CD4-positive, alpha-beta T cell (primary cell): ENCODE measurements around the gene SOCS2. TPM values are rescaled to one million over a fixed set of nuclear protein-coding genes. Genes with fewer than 3 reads are reported as not detected.

ENCODE experiments used
- ATAC-seq: fragments of 200-7000 bp; cut with Tn5 transposase; one replicate; pipeline ENCODE4 v1.10.0; 2022; ENCODE audit warnings: mild to moderate bottlenecking; ENCODE audit not compliant: poor library complexity
- CTCF ChIA-PET: fragments of 350-600 bp; sonication (Branson Sonifier 250); formaldehyde crosslinking; loops from one replicate; lab custom pipeline; 2021; ENCODE audit warnings: antibody characterized with exemption, inconsistent platforms; lab: Charles Lee
- POLR2A ChIA-PET: fragments of 350-600 bp; sonication (Branson Sonifier 250); formaldehyde crosslinking; loops from one replicate; lab custom pipeline; 2021; ENCODE audit warnings: antibody characterized with exemption, inconsistent platforms; lab: Charles Lee
- DNase-seq, 14 experiments: peaks; one replicate each; pipeline ENCODE4 v3.0.0-alpha.2; 2013 to 2020; ENCODE audit warnings: mixed read lengths in 2 of 14
- H3K27ac ChIP-seq, 2 donors: one replicate each; pipeline versions ENCODE4 v1.5.1 to v1.7.0; 2013; ENCODE audit warnings: low read length in 2 of 2, low read depth in 1 of 2, mild to moderate bottlenecking in 1 of 2
- H3K27me3 ChIP-seq, 2 experiments: 1 replicate in 1 of 2; 2 replicates in 1 of 2; pipeline versions ENCODE4 v1.6.1 to v1.7.0; 2013; ENCODE audit warnings: low read length in 2 of 2, control low read depth in 1 of 2, mild to moderate bottlenecking in 1 of 2, moderate library complexity in 1 of 2; ENCODE audit not compliant: insufficient read depth in 2 of 2, control insufficient read depth in 1 of 2
- H3K36me3 ChIP-seq: one replicate; pipeline ENCODE4 v1.6.1; 2013; ENCODE audit warnings: low read length, control low read depth; ENCODE audit not compliant: insufficient read depth
- H3K4me1 ChIP-seq: one replicate; pipeline ENCODE4 v1.6.1; 2013; ENCODE audit warnings: low read length, control low read depth; ENCODE audit not compliant: insufficient read depth
- H3K4me3 ChIP-seq: one replicate; pipeline ENCODE4 v1.5.1; 2013; ENCODE audit warnings: mild to moderate bottlenecking, low read length, moderate library complexity
- H3K9me3 ChIP-seq, 2 experiments: 1 replicate in 1 of 2; 2 replicates in 1 of 2; pipeline versions ENCODE4 v1.6.1 to v1.7.0; 2013; ENCODE audit warnings: low read length in 2 of 2, mild to moderate bottlenecking in 2 of 2, control low read depth in 1 of 2, moderate library complexity in 1 of 2; ENCODE audit not compliant: control insufficient read depth in 1 of 2, insufficient read depth in 1 of 2
- H3K27ac Mint-ChIP-seq: one replicate; pipeline ENCODE4 v1.8.0; 2020; ENCODE audit warnings: mixed read lengths
- H3K27me3 Mint-ChIP-seq: one replicate; pipeline ENCODE4 v1.8.0; 2021; ENCODE audit warnings: mixed read lengths
- H3K36me3 Mint-ChIP-seq: one replicate; pipeline ENCODE4 v1.8.0; 2021; ENCODE audit warnings: low read depth, mixed read lengths
- H3K4me1 Mint-ChIP-seq: one replicate; pipeline ENCODE4 v1.8.0; 2021; ENCODE audit warnings: low read depth, mixed read lengths
- H3K4me3 Mint-ChIP-seq: one replicate; pipeline ENCODE4 v1.8.0; 2020; ENCODE audit warnings: mild to moderate bottlenecking, mixed read lengths
- H3K9me3 Mint-ChIP-seq: one replicate; pipeline ENCODE4 v1.8.0; 2020; ENCODE audit warnings: mixed read lengths
- intact Hi-C, 2 experiments: fragments of 100-400 bp; cut with DNase I in 1 of 2; cut with micrococcal nuclease in 1 of 2; formaldehyde crosslinking; loops; one replicate each; pipeline versions ENCODE4 v1.15.1 to v1.9.0; 2023 to 2025; cut with DNase I, micrococcal nuclease
- total RNA-seq, 174 experiments: library from RNA in 2 of 174; stranded (reverse) in 2 of 174; gene quantifications; one replicate each; pipeline ENCODE4 v1.2.3 and lab custom pipeline; 2021 to 2026
- TF ChIP-seq, protein P1 (sequence below): fragments of 200-600 bp; IDR thresholded peaks from one replicate; pipeline ENCODE4 v1.8.0; 2022; ENCODE audit warnings: antibody characterized with exemption, mild to moderate bottlenecking

The SOCS2 gene
- total RNA-seq, 2 experiments from 2014 or later: 4.1 to 4.2 TPM

DNA sequence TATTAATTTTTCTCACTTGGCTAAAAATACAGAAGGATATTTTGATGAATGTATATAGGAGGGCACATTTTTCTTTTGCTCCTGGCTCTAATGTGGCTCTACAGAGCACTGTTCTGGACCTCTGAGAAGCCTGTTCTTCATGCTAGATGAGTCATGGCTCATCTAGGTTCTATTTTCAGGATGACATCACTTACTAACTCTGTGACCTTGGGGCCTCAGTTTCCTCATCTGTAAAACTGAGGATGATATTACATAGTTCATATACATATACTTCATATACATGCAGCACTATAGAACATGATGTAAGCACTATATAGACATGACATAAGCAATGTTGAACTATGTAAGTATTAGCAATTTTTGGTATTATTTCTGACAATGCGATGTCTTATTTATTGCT lies 35.8 kb downstream of the SOCS2 start:
- DNase-seq (no peak), ATAC-seq (no peak)
- Mint-ChIP-seq H3K27me3 (peaks cover 25% of the 10 kb centered on the region), H3K9me3 (no peaks in the 10 kb centered on the region), H3K36me3 (no peaks in the 10 kb centered on the region), H3K4me3 (no peak overlapping the region), H3K27ac (no peak overlapping the region), H3K4me1 (no peaks in the 10 kb centered on the region)
- Histone ChIP-seq H3K9me3 (no peaks in the 10 kb centered on the region), H3K36me3 (no peaks in the 10 kb centered on the region), H3K4me1 (no peaks in the 10 kb centered on the region), H3K4me3 (no peak overlapping the region), H3K27ac (no peak overlapping the region), H3K27me3 (peaks cover 0 to 4% of the 10 kb centered on the region in 2 experiments)
- POLR2A ChIA-PET: no interaction called here
- intact Hi-C loops: no loop called here
- TF ChIP-seq, protein P1, sequence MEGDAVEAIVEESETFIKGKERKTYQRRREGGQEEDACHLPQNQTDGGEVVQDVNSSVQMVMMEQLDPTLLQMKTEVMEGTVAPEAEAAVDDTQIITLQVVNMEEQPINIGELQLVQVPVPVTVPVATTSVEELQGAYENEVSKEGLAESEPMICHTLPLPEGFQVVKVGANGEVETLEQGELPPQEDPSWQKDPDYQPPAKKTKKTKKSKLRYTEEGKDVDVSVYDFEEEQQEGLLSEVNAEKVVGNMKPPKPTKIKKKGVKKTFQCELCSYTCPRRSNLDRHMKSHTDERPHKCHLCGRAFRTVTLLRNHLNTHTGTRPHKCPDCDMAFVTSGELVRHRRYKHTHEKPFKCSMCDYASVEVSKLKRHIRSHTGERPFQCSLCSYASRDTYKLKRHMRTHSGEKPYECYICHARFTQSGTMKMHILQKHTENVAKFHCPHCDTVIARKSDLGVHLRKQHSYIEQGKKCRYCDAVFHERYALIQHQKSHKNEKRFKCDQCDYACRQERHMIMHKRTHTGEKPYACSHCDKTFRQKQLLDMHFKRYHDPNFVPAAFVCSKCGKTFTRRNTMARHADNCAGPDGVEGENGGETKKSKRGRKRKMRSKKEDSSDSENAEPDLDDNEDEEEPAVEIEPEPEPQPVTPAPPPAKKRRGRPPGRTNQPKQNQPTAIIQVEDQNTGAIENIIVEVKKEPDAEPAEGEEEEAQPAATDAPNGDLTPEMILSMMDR: no peak
- CTCF ChIA-PET: no interaction called here

DNA sequence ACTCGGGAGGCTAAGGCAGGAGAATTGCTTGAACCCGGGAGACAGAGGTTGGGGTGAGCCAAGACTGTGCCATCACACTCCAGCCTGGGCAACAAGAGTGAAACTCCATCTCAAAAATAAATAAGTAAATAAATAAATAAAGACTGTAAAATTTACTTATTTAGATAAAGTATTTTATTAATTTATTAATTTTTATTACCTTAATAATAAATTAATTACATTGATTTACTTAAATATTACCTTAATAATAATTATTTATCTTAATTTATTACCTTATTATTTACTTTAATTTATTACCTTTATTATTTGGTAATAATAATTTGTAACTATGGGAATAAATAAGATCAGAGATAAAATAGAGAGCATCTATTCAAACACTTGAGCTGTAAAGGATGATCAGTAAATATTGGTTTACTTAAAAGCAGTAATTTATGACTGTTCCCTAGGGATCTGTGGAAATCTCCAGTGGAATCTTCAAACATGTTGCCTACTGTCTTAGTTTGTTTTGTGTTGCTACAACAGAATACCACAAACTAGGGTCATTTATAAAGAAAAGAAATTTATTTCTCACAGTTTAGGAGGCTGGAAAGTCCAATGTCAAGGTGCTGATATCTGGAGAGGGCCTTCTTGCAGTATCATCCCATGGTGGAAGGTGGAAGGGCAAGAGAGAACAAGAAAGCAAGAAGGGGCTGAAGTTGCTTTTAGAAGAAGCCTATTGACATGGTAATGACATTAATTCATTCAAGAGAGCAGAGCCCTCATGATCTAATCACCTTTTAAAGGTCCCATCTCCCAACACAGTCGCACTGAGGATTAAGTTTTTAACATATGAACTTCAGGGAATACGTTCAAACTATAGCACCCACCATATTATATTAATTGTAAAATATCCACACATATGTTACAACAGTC lies 37.1 kb downstream of the SOCS2 start:
- POLR2A ChIA-PET: no interaction called here
- intact Hi-C loops: no loop called here
- H3K4me3 Mint-ChIP-seq: no peak overlapping the region

DNA sequence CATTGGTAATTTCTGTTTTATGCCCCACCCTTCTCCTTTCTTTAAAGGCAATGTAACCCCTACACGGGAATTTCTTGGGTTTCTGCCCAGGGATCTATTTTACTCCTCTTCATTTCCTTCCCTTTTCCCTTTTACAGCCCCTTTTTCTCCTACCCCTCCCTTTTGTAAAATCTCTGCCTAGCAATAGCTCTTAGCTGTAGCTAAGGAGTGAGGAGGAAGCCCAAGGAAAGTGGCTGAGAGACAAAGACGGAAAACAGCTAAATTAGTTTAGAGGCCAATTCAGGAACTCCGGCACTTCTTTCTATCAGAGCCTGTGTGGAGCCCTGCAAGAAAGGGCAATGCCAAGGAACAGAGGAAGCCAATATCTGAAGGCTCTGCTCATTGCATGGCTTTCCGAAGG lies 40.3 kb downstream of the SOCS2 start:
- intact Hi-C loops: no loop called here
- H3K27me3 Mint-ChIP-seq: peaks cover 7% of the 10 kb centered on the region
- Histone ChIP-seq H3K9me3 (no peaks in the 10 kb centered on the region), H3K27me3 (peaks cover 0 to 5% of the 10 kb centered on the region in 2 experiments), H3K4me3 (no peak overlapping the region), H3K4me1 (no peaks in the 10 kb centered on the region), H3K36me3 (no peaks in the 10 kb centered on the region), H3K27ac (no peak overlapping the region)
- POLR2A ChIA-PET: no interaction called here
- no peaks in the 10 kb centered on the region for H3K4me1 Mint-ChIP-seq
- ATAC-seq (no peak), DNase-seq (no peak)
- TF ChIP-seq, protein P1: no peak
- H3K27ac Mint-ChIP-seq: no peak overlapping the region
- CTCF ChIA-PET: no interaction called here
- no peaks in the 10 kb centered on the region for H3K36me3 Mint-ChIP-seq
- H3K9me3 Mint-ChIP-seq: no peaks in the 10 kb centered on the region
- H3K4me3 Mint-ChIP-seq: no peak overlapping the region

More for the DNA sequence above, 37.1 kb downstream of the SOCS2 start:
- no peaks in the 10 kb centered on the region for H3K9me3 Mint-ChIP-seq
- no peaks in the 10 kb centered on the region for H3K4me1 Mint-ChIP-seq
- Histone ChIP-seq H3K9me3 (no peaks in the 10 kb centered on the region), H3K4me1 (no peaks in the 10 kb centered on the region), H3K27ac (no peak overlapping the region), H3K27me3 (peaks cover 0 to 5% of the 10 kb centered on the region in 2 experiments), H3K4me3 (no peak overlapping the region), H3K36me3 (no peaks in the 10 kb centered on the region)
- H3K36me3 Mint-ChIP-seq: no peaks in the 10 kb centered on the region
- TF ChIP-seq, protein P1: no peak
- H3K27ac Mint-ChIP-seq: no peak overlapping the region
- CTCF ChIA-PET: no interaction called here
- DNase-seq (no peak), ATAC-seq (no peak)
- H3K27me3 Mint-ChIP-seq: peaks cover 17% of the 10 kb centered on the region
